ENCODE measurements around the gene RCE1. TPM values are rescaled to one million over a fixed set of nuclear protein-coding genes. Genes with fewer than 3 reads are reported as not detected.

Gene RCE1
- total and polyA plus RNA-seq, 2 donors from 2014 or later: 13.8 to 22.3 TPM

DNA sequence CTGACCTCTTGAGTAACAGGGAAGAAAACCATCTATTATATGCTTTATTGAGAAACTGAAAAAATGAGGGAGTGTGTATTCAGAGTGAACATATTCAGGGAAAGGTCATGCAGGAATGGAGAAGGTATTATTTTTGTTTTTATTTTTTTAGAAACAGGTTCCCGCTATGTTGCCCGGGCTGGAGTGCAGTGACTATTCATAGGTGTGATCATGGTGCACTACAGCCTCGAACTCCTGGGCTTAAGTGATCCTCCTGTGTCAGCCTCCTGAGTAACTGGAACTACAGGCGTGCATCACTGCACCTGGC lies 8.7 kb upstream of the RCE1 start:
- DNase-seq (no peak), FAIRE-seq (no peak)
- Histone ChIP-seq H3K27me3 (ENCODE audit: control insufficient read depth, insufficient read depth, low read length) (no peaks in the 10 kb centered on the region), H3K4me3 (ENCODE audit: low read length in 3 of 3) (no peak overlapping the region), H3K27ac (ENCODE audit: low read depth in 2 of 2, low read length in 2 of 2) (no peak overlapping the region), H3K4me1 (ENCODE audit: control insufficient read depth in 2 of 3, insufficient read depth in 2 of 3, low read depth in 1 of 3, low read length in 3 of 3) (no peaks in the 10 kb centered on the region), H3K36me3 (ENCODE audit: control insufficient read depth in 2 of 3, insufficient read depth in 3 of 3, low read length in 3 of 3) (peaks cover 0 to 6% (median 5%) of the 10 kb centered on the region in 3 donors), H3K9me3 (ENCODE audit: control insufficient read depth in 2 of 3, insufficient read depth in 1 of 3, low read length in 3 of 3) (no peaks in the 10 kb centered on the region), H3K9ac (ENCODE audit: low read length in 3 of 3) (no peak overlapping the region)
- intact Hi-C loops (cut with DNase I): loop anchor here (5.0 kb wide), 1 partner anchor 142 kb away; no protein-coding TSS in a partner anchor
- no peak for TF ChIP-seq CTCF (IDR thresholded peaks at IDR 0.05; ENCODE audit: borderline replicate concordance, extremely low read depth, insufficient read depth)

DNA sequence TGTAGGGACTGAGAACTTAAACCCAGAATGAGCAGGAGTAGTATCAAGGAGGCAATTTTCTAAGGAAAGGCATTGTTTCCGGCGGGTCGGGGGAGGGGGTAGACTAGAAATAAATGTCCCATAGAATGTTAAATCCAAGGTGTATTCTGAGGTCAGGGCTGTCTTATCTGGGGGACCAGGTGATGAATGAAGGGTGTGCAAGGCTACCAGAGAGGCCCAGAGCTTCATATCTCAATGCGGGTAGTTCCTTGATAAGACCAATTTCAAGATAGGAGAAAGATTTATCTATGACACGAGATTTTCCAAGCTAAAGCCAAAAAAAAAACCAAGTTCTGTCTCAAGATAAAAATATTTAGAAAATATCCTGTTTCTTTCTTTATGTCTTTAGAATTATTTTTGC lies 8.3 kb upstream of the RCE1 start:
- no peak for FAIRE-seq

GRCh38 chr11:66835768-66836405 lies 7.4 kb upstream of the RCE1 start:
- peak in 1 of 5 donors; percentile 29 for DNase-seq
- intact Hi-C loops (cut with DNase I): no loop called here
- Histone ChIP-seq H3K27me3 (ENCODE audit: control insufficient read depth, insufficient read depth, low read length) (no peaks in the 10 kb centered on the region), H3K9me3 (ENCODE audit: control insufficient read depth in 2 of 3, insufficient read depth in 1 of 3, low read length in 3 of 3) (no peaks in the 10 kb centered on the region), H3K9ac (ENCODE audit: low read length in 3 of 3) (no peak overlapping the region), H3K4me3 (ENCODE audit: low read length in 3 of 3) (no peak overlapping the region), H3K36me3 (ENCODE audit: control insufficient read depth in 2 of 3, insufficient read depth in 3 of 3, low read length in 3 of 3) (peaks cover 0 to 6% (median 5%) of the 10 kb centered on the region in 3 donors), H3K4me1 (ENCODE audit: control insufficient read depth in 2 of 3, insufficient read depth in 2 of 3, low read depth in 1 of 3, low read length in 3 of 3) (no peaks in the 10 kb centered on the region), H3K27ac (ENCODE audit: low read depth in 2 of 2, low read length in 2 of 2) (no peak overlapping the region)
- TF ChIP-seq CTCF (IDR thresholded peaks at IDR 0.05; ENCODE audit: borderline replicate concordance, extremely low read depth, insufficient read depth): no peak
- no peak for FAIRE-seq

More for the DNA sequence above, 8.3 kb upstream of the RCE1 start:
- Histone ChIP-seq H3K27ac (ENCODE audit: low read depth in 2 of 2, low read length in 2 of 2) (no peak overlapping the region), H3K36me3 (ENCODE audit: control insufficient read depth in 2 of 3, insufficient read depth in 3 of 3, low read length in 3 of 3) (peaks cover 0 to 6% (median 5%) of the 10 kb centered on the region in 3 donors), H3K27me3 (ENCODE audit: control insufficient read depth, insufficient read depth, low read length) (no peaks in the 10 kb centered on the region), H3K9me3 (ENCODE audit: control insufficient read depth in 2 of 3, insufficient read depth in 1 of 3, low read length in 3 of 3) (no peaks in the 10 kb centered on the region), H3K9ac (ENCODE audit: low read length in 3 of 3) (no peak overlapping the region), H3K4me1 (ENCODE audit: control insufficient read depth in 2 of 3, insufficient read depth in 2 of 3, low read depth in 1 of 3, low read length in 3 of 3) (no peaks in the 10 kb centered on the region), H3K4me3 (ENCODE audit: low read length in 3 of 3) (no peak overlapping the region)
- no peak for TF ChIP-seq CTCF (IDR thresholded peaks at IDR 0.05; ENCODE audit: borderline replicate concordance, extremely low read depth, insufficient read depth)
- no peak for DNase-seq
- intact Hi-C loops (cut with DNase I): loop anchor here (5.0 kb wide), 1 partner anchor 143 kb away; no protein-coding TSS in a partner anchor
